GM19324 (cell line): ENCODE measurements around the gene GGA3.

ENCODE experiments used
- ATAC-seq: cut with Tn5 transposase; IDR thresholded peaks from one replicate; pipeline ENCODE4 v1.9.1; 2021; ENCODE audit warnings: mild to moderate bottlenecking, moderate library complexity; ENCODE audit not compliant: unreplicated experiment, low FRiP score

The GGA3 gene

DNA sequence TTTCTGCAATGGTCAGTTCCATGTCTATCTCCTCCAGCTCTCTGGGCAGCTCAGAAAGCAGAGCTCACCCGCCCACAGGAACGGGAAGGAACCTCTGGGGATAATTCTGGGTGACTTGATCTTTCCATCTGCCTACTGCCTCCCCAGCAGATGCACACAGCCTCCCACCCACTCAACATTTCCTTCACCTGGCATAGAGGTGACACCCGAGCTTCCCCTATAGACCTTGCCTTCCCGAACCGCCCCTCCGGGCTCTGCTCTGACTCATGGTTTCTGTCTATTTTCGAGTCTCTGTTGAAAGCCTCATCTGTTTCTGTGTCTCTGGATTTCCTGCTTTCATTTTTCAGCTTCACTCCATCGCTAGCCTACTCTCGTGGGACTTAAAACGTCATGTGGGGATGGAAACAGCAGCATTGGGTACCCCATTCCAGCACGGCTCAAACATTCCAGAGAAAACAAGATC lies 11.4 kb downstream of the GGA3 start:
- peak; percentile 80 for ATAC-seq

DNA sequence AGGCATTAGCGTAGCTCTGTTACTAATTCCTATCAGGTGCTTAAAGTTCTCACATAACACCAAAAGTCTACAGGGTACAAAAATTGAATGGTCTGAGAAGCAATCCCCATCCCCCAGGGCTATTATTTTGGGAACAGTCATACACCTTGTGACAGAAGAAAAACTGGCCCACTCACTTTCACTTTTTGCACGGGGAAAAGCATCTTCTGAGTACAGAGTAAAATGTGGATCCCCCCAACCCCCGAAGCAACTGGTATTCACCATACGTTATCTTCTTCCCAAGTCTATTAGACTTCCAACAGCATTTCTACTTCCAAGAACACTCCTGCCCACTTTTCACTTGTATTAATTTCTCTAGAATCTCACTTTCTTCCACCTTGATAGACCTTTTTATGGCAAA lies 11.8 kb downstream of the GGA3 start:
- ATAC-seq: no peak

DNA sequence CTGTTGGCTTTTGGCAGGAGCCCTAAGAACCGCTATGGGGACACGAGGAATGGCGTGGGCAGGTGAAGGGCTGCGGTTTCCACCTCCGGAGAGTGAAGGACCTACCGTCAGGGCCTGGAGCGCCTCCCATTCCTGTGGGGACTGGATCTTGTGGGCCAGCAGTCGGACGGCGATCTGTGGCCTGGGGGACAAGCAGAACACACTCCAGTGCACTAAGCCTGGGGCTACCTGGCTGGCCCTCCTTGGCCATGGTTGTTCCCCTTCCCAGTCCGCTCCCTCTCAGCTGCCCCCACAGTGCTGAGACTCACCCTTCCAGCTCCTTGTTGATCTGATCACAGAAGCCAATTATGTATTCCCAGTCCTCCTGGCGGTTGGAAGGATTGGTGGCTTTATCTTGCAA lies 15.0 kb downstream of the GGA3 start:
- no peak for ATAC-seq

DNA sequence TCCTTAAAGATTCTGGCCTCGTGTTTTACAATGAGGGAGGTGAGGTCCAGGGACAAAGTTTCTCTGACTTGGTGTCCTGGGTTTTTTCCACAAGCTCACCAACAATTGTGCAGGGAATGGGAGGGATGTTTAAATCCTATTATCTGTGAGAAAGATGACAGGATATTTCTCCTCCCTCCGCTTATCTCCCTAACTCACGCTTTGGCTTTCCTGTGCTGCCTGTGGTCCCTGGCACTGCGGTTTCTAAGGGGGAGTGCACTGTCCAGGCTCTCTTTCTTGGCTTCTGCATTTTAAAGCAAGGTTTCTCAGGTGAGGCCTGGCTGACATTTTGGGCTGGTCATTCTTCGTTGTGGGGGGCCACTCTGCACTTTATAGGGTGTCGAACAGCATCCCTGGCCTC lies 16.4 kb downstream of the GGA3 start:
- ATAC-seq: no peak

DNA sequence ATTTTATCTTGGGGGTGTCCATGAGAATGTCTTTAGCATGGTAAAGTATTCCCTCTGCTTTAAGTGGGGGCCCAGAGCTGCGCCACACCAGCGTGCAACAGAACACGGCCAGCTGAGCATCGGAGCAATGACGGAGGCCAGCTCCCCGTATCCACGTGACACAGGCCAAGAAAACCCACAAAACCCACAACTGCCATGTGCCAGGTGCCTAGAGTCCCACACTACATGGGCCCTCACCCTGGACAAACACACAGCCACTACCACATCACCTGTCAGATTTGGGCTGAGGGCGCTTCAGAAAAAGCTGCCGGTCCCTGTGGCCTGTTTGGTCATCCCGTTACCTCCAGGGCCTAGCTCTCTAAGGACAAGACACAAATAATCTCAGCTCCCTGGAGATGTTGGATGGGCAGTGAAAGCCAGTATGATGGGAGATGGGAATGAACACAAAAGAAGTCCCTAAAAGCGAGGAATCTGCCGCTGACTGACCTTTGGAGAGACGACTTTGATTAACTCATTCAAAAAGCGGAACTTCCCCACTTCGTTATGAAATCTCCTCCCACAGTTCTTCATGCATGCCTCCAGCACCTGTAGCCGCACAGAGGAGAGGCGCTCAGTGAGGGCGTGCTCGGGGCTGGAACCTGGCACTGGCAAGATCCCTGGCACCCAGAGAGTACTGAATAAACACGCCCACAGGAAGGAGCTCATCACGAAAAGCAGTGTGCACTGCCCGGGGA lies 17.1 kb downstream of the GGA3 start:
- ATAC-seq: no peak

DNA sequence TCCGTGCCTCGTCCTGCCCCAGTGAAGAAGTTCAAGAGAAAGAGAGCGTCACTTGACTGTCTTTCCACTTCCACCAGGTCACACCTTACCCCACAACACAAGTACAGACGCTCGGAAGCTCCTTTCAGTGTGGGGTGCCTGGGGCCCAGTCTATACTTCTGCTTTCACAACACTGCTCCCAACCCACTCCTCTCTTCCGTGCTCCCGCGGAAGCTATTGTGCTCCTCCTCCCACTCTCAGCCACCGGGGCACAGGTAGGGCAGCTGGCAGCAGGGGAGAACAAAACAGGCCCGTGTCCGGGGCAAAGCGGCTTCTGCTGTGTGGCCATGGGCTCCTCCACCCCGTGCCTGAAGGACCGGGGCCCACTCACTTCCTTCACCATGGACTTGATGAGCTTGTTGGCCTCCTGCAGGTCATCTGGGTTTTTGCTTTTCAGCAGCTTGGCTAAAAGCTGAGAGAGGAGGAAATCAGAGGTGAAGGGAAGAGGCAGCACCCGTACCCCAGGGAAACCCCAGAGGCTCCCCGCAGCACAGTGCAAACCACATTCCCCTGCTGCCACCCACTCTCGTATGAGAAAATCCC lies 18.9 kb downstream of the GGA3 start:
- ATAC-seq: no peak

DNA sequence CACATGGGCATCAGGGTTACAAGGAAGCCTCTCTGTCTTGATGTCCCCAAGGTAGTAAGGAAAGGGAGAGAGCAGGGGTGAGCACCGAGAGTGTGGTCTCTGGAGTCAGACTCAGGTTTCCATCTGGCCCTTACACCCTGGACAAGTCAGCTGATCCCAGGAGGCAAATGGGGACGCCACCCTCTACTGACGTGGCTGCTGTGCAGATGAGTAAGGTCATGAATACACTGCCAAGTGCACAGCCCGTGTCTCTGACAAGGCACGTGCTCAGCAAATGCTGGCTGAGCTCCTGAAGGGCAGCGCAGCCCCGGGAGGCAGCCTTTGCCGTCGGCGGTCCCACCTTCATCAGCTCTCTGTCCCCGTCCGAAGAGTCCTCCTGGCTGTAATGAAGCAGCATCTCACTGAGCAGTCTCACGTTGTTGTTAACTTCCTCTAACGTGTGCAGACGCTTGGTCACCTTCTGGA lies 19.4 kb downstream of the GGA3 start:
- ATAC-seq: no peak

DNA sequence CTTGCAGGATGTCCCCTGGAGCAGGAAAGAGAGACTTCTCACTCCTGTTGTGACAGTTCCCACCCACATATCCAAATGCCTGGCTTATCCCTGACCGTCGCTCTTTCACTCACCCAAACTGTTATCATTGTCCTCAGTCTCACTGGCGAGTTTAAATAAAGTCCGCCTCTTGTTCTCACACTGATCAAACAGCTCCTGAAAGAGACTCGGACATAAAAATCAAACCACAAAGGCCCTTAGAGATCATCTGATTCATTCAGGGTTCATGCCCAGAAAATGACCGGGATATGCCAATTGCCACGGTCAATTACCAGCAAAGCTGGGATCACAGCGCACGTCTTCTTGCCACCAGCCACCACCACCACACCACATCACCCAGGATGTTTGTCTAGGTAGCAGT lies 19.9 kb downstream of the GGA3 start:
- no peak for ATAC-seq

DNA sequence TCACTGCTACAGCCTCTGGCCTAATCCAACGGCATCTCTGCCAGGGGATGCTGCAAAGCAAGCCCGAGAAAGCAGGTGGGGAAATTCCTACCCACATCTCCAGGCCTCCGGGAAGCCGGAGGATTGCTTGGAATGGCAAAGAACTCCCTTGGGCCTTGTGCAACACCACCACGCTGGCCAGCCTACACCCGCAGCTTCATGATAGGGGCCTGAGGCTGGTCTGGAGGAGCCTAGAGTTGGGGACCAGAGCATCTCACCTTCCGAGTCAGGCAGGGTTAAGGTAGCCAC lies 20.3 kb downstream of the GGA3 start:
- ATAC-seq: no peak

DNA sequence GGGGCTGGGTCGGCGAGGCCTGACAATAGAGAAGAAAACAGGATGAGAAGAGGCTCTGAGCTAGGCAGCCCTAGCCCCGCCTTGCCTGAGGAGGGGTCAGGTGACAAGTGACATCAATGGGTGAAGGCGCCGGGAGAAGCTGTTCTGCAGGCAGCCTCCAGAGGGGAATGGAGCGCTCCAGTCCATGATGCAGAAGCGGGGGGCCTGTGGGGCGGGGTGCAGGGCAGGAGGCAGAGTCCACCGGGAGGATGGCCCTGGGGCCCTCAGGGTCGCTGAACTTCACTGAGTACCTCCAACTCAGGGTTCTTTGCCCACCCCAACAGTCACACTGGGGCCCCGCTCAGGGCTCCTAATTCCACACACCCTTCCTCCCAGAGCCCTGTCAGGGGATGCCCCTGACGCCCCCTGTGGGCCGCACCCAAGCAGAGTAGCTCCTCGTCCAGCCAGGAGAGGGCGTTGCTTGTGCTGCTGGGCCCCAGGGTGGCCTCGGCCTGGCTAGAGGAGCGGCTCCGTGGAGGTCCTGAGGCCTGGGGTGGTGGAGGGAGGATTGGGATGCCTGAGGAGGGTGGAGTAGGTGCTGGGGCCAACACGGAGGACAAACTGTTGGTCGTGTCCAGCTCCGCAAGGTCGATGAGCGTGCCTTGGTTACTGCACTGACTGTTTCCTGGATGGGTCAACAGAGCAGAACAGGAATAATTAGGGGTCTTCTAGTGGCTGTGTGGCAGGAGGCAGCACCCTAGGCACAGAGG lies 20.8 kb downstream of the GGA3 start:
- no peak for ATAC-seq

DNA sequence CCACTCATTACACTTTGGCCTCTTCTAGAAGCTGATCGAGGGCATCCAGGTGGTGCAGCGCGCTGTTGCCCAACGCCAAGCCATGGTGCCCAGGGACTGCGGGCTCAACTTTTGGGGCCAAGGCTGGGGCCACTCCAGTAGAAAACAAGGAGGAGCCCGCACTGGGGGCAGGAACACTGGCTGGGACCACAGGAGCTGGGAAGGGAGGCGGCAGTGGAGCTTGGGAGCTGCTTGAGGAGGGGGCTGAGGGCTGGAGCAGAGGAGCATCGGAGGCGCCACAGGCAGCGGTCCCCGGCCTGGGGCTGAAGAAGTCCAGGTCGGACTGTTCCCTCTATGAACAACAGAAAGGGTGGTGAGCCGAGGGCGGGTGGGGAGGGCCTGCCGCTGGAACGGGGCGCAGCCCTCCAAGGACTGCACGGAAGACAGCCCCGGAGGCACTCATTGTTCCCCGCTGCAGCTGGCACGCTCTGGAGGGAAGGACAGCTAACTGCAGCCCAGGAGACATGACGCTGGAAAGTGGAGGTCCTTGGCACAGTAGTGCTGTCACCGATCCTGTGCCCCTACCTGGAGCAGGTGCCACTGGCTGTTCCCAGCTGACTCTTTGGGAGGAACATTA lies 21.5 kb downstream of the GGA3 start:
- no peak for ATAC-seq

DNA sequence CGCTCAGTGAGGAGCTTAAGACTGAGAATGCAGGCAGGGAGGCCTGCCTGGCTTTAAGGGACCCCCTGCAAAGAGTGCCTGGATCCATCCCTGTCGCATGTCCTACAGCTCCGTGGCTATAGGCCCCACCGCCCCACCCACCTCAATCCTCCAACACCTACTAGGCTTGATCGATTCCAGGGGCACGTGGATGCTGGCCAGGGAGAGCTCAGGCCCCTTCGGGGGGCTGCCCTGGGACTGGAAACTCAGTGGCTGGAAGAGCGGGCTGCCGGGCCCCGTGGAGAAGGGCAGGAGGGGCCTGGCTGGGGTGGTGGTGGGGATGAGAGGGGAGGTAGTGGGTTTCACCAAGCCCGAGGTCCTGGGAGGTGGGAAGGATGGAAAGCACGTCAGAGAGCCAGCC lies 22.2 kb downstream of the GGA3 start:
- no peak for ATAC-seq

DNA sequence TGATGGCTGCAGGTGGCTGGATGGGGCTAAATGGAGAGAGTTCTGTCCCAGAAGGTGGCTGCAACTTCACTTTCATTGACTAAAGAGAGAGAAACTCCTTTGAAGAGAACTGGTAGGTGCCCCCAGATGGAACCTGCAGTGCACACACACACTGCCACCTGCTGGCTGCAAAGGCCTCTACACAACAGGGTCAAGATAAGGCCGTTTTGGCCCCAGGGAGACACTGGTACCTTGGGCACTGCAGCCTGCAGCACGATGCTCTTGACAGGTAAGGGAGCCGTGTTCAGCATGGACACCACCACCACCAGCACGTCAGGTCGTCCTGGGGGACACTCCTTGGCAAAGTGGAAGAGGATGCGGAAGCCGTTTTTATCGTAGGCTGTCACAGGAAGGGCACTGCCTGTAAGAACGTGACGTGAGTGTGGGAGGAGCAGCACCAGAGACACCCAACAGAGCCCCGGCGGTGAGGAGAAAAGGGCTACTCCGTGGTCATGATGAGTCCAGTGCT lies 22.7 kb downstream of the GGA3 start:
- ATAC-seq: no peak

DNA sequence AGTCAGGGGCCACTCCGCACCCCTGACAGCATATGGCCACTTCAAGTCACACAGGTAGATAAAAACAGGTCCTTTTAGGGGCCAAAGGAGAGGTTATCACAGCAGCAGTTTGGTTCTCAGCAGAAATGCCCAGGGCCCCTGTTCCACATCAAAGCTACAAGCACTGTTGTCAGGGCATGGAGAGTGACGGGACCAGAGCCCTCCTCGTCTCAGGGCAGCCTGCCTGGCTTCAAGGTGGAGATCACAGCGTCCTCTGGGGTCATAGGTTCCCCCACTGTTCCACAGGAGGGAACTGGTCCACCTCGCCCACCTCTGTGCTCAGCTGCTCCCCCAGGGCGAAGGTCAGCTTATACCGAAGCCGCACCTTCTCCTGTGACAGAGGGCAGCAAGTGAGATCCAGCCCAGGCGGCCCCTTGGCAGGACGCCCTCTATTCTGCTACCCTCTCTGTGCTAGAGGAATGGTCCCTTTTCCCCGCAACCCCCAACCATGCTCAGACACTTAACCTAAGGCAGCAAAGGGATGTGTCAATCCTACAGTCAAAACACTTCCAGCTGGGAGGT lies 23.3 kb downstream of the GGA3 start:
- ATAC-seq: no peak

DNA sequence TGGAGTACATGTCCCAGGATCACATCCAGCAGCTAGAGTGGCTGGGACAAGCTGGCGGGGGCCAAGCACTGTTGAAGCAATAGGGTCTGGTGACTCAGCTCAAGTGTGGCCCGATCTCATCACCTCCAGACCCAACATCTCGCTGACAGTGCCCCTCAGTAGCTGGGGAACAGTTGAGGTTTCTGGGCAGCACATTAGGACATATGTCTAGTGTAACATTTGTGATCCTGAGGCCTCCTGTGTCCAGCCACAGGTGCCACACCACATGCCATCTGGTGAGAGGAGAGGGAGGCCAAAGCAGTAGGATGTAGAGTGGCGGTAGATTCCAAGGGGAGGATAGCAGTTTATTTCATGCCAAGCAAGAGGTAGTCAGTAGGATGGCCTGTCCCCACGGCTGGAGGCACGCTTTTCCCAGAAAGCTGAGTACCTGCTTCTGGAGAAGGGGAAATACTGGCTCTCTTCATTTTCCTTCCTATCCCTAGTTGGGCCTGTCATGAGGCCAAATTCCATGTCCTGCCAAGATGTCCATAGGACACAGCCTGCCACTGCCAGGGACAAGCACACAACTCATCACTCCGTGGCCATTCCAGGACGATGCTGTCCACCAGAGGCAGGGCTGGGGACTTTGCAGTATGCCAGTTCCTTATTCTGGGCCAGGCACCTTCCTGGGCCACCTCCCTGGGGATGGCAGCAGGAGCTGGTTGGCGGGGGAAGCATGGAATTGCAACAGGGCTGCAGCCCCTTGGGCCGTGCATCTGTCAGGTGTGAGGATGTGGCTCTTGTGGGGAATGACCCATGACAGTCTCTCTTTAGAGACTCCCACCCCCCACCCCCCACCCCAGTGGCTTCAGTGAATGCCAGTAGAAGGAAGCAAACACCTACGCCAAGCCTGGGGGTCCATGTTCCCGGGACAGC lies 24.0 kb downstream of the GGA3 start:
- ATAC-seq: no peak

DNA sequence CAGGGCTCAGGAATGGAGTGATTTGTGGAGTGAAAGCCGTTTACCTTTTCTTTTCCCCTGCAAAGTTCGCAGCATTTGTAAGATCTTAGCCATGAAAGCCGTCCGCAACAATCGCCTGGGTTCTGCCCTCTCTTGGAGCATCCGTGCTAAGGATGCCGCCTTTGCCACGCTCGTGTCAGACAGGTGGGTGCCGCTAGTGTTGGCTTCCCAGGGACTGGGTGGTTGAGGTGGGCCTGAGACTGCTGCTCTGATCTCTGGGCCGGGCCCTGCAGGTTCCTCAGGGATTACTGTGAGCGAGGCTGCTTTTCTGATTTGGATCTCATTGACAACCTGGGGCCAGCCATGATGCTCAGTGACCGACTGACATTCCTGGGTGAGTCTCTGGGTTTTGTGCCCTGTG lies 28.6 kb downstream of the GGA3 start:
- no peak for ATAC-seq

DNA sequence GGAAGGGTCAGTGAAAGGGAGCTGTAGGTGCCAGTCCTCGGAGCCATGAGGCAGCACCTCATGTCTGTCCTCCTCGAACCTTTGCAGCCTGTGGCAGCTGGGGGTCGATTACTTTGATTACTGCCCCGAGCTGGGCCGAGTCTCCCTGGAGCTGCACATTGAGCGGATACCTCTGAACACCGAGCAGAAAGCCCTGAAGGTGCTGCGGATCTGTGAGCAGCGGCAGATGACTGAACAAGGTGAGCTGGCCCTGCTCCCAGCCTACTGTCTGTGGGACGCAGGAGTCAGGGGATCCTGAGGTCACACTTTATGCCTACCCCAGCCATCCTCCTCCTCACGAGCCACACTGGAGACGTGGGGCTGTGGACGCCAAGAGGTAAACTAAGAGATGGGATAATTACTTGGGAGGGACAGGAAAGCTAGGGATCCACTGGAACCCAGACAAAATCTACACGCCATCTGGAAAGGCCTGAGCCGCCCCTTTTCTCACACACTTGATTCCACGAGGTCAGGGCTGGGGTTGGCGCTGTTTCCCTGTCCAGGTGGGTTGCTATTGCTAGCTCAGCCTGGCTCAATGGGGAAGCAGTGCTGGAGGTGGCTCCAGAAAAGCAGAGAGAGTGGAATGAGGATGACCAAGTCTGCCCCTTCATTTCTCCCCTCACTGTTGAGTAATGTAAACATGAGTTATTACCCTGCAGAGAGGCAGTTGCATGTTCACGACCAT lies 29.5 kb downstream of the GGA3 start:
- no peak for ATAC-seq

DNA sequence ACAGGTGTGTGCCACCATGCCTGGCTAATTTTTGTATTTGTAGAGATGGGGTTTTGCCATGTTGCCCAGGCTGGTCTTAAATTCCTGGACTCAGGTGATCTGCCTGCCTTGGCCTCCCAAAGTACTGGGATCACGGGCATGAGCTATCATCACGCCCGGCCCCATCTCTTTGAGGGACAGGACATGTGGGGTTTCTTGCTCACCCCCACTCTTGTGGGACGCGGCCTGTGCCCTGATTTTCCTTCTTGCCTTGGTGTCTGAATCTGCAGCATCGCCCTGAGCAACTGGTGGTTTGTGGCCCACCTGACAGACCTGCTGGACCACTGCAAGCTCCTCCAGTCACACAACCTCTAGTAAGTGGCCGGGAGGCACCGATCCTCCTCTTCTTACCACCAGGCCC lies 30.3 kb downstream of the GGA3 start:
- ATAC-seq: no peak

DNA sequence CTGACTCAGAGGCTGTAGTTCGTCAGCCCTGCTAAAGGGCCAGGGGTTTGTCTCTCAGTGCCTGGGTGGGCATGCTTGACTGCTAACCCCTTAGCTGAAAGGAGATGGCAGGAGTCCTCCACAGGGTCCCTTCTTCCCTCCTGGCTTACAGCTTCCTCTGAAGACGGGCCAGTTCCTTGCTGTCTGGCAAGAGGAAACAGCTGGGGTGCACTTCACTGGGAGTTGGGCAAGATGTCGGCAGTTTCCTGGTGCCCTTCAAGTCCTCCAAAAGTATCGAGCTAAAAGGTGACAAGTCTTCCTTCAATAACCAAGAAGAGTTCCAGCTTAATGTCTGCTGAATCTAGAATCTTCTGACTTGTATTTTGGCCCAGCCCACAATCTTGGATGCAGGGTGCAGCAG lies 32.6 kb downstream of the GGA3 start:
- ATAC-seq: no peak
